HG03095 (cell line): ENCODE measurements around the gene DIPK1C.
"Not testable (repeated sequence)": the region's sequence is repeated elsewhere in the genome, so short reads cannot be mapped to it uniquely, and the experiment has no call there.

ENCODE experiments used
- ATAC-seq: cut with Tn5 transposase; IDR thresholded peaks from one replicate; pipeline ENCODE4 v1.9.1; 2021; ENCODE audit warnings: moderate library complexity; ENCODE audit not compliant: unreplicated experiment

Gene DIPK1C

DNA sequence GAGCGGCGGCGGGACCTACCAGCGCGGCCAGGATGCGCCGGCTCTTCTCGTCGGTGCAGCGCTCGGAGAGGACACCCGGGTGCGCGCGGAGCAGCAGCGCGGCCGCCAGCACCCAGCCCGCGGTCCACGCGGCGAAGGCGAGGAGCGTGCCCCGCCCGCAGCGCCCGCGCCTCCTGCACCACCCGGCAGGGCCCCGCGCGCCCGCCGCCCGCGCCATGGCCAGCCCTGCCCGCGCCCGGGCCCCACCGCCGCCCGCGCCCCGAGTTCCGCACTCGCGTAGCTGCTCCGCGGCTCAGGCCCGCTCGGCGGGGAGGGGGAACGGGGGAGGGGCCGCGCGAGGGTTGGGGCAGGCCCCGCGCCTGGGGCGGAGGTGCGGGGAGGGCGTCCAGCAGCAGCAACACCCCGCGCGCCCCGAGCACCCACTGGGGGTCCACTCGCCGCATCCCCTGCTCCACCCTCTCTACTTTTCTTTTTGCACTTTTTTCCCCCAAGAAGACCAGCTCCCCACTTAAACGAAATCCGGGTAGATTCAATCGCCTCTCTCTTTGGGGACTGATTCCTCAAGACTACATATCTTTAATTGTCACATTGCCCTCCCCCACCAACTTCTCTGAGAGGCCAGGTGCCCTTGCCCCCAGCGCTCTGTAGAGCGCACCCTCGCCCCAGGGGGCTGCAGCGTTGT, at the start of gene DIPK1C:
TSS of gene DIPK1C (minus strand) at position 266 of the 682 bp plus-strand sequence. CDS start at position 217, 49 bp downstream.
- ATAC-seq, result no peak

DNA sequence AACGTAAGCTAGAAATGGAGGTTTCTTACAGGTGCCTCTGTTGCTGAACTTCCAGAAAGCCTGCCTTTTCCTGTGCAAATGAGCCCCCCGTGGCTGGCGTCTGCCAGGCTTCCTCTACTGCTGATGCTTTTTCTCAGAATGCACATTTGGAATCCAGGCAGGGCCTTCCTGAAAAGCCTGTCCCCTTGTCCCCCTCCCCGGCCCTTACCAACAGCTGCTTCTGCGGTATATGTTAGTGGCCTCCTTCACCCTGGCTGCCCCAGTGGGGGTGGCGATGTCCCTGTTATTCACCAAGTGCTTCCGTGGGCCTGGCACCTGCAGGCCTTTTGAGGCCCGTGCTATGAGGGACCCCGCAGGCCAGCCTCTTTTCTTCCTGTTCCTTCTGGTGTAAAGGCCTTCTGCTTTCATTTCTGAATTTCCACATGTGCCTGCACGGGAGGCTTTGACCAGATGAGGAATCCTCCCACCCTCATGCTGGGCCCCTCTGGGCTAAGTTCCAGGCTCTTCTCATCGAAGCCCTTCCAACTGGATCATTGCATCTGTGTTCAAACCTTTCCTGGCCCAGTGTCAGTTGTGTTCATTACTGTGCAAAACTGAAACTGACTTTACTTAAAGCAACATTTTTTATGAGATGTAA, 49.5 kb upstream of the DIPK1C start:
- ATAC-seq, result no peak

DNA sequence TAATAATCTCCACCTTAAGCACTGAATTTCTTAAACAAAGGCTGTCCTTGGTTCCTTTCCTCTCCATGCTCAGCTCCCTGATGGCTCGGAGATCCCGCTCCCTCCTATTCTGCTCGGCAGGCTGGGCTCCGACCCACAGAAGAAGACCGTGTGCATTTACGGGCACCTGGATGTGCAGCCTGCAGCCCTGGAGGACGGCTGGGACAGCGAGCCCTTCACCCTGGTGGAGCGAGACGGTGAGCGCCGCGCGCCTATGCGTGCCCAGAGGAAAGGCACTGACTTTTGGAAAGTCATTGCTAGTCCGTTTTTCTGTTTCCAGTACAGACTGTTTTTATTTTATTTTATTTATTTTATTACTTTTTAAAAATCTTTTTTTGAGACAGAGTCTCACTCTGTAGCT, 48.7 kb upstream of the DIPK1C start:
- ATAC-seq, result no peak

DNA sequence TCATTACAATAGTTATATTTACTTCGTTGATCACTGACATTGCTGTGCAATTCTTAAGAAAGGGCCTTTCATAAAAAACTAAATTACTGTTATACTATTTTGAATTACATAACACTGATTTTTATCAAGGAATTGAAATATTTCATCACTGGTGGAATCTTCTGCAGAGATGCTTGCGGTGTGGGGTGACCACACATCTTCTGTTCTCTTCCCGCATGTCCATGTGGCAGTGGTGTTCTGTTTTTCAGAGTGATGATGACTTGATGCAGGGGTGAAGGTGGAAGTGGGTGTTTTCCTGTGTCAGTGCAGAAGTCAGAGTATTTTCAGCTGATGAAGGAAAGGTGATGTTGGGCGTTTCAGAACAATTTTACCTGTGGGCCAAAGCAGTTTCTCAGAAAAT, 46.0 kb upstream of the DIPK1C start:
- ATAC-seq, result no peak

DNA sequence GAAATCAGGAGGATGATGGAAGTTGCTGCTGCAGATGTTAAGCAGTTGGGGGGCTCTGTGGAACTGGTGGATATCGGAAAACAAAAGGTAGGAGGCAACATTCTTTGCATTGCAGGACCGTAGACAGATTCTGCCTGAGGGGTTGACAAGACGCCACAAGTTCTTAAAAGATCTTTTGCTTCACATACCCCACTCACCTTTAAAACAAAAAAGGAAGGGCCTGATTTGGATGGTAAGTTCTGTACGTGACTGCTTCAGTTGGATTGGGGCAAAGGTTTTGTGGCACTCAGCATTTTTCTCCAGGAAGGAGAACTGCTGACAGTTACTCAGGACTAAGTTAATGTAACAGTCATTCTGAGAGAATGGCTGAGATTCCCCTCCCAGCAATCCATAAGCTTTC, 44.3 kb upstream of the DIPK1C start:
- no peak for ATAC-seq

DNA sequence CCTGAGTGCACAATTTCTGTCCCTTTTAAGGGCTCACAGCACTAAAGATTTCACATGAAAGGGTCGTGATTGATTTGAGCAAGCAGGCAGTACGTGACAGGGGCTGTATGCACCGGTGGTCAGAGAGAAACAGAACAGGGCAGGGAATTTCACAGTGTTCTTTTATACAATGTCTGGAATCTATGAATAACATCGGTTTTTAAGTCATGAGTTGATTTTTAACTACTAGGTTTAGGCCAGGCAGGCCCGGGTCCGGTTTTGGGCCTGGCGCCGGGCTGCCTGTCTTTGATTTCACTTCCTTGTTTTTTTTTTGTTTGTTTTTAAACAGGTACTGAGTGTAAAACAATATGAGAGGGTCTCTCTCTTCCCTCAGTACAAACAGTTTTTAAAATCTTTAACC, 43.7 kb upstream of the DIPK1C start:
- not testable (repeated sequence) for ATAC-seq

DNA sequence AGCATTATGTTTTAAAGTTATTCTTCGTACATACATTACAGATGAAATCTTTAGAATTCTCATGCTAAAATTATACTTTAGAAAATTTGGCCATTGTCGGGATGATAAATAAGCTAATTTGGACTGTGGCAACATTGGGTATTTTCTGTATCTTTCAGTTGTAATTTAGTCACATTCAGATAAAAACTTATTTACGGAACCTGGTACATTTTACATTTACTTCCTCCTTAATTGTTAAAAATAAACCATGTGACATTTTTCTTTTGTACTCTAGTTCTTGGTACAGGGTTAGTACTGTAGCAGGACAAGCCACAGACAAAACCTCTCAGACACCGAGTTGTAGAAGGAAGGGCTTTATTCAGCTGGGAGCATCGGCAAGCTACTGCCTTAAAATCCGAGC, 43.3 kb upstream of the DIPK1C start:
- no peak for ATAC-seq

DNA sequence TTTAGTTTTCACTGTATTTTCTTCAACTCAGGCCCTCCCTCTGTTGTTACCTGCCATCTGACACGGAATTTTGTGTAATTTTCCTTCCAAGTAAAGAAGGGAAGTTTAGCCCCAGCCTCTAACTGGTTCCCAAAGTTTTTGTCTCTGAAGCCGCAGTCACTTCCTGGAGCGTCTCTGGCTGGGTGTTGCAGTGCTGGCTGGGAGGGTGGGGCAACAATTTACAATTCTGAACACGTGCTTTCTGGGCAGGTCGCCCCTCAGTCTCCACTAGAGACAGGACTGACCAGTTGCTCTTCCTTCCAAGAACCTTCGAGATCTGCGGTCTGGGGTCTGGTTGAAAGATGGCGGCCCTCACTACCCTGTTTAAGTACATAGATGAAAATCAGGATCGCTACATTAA, 42.5 kb upstream of the DIPK1C start:
- peak; percentile 35 for ATAC-seq

DNA sequence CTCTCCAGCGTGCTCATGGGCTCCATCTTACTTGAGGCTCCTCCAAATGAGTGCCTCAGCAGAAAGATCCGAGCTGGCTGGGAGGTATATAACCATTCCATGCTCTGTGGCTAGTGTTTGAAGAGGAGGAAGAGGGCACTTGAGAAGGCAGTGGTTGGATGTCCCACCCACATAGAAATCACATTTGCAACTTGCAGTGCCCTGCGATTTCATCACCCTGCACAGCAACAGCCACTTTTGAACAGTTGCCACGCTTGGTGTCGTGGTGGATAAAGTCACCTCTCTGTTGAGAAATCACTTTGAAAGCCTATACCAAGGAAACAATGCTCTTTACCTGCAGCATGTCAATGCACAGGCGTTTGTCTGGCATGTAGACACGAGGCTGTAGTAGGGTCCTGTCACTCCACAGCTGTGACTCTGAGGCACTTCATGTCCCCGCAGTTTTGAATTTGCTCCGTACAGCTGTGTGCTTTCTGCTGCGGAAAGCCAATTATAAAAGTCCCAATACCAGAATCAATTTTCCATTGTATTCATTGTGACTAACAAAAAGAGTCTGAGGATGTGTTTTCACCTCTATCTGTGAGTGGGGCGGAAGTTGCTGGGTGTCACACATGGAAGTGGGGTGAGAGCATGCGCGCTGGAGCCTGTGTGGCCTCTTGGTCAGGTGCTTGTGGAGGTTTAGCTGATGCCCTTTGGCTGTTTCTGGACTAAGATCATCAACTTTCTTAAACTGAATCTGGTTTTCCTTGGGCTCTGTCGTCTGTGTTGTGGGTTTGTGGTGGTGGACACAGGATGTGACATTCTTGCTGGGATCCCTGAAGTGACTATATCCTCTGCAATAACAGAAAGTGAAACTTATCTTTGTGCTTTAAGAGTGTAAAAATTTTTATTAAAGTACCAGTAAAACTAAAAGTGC, 41.9 kb upstream of the DIPK1C start:
- peak; percentile 37 for ATAC-seq

DNA sequence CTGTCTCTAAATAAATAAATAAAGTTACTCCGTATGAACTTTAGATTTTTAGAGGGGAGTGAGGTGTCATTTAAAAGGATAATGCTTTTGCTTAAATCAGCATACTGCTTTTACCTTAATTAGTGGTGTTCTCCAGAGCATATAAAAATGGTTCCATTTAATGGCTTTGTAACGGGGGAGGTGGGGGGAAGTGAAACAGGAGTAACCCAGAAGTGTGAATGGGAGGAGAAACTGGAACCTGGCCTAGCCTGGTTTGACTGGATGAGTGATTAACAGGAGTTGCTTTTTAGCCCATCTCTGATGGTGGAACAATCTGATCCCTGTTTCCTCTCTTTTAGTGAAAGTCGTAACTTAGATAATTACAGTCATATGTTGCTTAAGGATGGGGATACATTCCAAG, 40.7 kb upstream of the DIPK1C start:
- ATAC-seq, result no peak

DNA sequence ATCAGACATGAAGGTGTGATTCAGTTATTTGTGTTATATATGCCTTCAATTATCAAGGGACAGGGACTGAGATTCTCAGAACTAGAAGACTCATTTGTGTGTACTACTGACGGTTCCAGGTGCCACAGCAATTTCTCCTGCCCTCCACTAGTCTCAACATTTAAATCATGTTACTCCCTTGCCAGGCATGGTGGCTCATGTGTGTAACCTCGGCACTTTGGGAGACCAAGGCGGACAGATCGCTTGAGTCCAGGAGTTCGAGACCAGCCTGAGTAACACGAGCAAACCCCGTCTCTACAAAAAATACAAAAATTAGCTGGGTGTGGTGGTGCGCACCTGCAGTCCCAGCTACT, 40.2 kb upstream of the DIPK1C start:
- no peak for ATAC-seq

DNA sequence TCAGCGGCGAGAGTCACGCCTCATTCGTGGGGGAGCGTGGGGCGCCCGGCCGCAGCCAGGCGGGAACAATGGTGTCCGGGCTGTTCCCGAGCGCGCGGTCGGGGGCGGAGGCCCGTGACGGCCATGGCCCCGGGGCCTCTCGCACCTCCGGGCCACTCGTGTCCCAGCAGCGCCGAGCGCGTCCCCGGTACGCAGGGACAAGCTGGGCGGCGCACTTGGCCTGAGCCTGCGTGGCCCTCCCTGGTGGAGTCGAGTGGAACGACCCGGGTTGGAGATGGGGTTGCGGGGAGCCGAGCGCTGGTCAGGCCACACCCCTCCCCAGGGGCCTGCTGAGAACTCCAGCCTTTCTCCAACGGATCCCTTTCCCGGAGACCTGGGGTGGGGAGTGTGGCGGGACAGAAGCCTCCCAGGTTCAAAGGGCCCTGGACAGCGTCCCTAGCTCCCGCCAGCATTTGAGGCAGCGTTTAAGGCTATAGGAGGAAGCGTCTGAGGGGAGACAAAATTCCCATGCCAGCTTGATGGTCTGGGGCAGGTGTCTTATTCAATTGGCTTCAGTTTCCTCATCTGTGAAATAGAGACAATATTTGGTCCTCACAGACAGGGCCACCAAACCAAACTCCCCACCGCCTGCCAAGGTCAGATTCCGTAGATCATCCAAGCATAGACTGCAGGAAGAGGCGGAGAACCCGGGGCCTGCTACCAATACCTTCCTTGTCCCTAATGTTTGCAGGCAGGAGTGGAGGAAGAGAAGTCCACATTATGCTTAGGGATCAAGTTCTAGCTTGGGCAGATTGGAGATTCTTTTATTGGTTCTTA, 39.6 kb upstream of the DIPK1C start:
- ATAC-seq, result peak; percentile 26

DNA sequence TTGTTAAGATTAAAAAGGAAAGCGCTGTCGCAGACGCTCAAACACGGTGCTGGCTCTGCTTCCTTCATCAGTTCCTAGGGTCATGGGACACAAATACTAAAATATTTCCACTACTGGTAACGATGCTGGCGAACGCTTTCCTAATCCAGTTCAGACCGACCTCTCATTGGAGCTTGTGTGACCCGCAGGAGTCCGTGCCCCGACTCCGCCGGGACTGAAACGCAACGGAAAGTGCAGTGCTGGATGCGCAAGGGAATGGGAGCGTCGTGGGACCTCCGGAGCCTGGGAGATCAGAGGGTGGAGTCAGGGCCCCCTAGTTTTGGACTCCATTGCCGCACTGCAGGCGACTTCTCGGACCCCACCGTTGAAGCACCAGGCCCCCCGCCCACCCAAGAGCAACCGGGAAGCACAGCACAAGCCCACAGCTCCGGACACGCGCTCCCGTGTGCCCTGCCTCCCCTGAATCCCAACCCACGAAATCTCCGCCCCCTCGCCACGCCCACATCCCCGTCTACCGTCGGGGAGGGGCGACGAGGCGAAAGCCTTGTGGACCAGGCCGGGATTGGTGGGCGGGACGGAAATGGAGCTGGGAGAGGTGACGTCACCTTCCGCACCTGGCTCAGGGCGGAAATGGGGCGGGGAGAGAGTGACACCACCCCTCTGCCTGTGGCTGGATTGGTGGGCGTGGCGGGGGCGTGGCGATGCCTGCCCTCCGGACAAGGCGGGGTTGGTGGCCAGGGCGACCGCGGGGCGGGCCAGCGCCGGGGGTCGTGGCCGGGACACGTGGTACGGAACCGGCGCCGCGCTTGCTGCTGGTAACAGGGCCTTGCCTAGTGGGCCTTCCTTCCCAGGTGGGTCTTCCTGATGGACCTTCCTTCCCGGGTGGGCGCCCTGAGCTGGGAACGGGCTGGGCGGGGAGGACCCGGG, 38.7 kb upstream of the DIPK1C start, which contains the start of gene CNDP2:
TSS of gene CNDP2 (plus strand) at position 783 of the 927 bp plus-strand sequence. CDS start 3,611 bp downstream, outside the sequence.
- ATAC-seq, result peak; percentile 66

DNA sequence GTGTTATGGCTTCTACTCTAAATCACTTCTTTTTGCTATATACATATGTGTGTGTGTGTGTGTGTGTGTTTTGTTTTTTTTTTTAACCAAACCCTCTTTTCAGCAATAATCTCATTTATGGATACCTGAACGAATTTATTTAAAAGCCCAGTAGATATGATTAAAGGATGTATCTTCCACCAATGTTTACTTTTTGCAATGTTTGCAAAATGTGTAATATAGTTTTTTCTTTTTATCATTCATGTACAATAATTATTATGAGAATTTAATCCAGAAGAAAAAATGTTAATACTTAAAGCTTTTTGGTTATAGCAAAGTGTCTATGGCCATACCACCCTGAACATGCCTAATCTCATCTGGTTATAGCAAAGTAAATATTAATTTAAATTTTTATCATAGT, 37.4 kb upstream of the DIPK1C start:
- ATAC-seq, result no peak

DNA sequence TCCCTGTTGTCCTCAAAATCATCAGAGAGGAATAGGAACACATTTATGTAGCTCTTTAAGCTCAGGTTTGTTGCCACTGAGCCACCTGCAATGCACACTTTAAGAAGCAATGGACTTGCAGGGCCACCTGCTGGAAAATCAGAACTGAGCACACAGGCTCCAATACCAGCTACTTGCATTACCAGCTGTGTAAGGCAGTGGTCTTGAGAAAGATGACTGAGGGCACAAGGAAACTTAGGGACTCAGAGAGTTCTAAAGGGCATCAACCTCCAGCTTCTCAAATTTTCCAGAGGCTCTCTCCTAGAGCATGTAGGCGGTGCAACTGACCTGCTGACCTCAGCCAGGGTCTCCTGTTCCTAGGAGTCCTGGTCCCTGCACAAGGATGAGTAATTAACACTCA, 36.6 kb upstream of the DIPK1C start:
- ATAC-seq, result no peak

DNA sequence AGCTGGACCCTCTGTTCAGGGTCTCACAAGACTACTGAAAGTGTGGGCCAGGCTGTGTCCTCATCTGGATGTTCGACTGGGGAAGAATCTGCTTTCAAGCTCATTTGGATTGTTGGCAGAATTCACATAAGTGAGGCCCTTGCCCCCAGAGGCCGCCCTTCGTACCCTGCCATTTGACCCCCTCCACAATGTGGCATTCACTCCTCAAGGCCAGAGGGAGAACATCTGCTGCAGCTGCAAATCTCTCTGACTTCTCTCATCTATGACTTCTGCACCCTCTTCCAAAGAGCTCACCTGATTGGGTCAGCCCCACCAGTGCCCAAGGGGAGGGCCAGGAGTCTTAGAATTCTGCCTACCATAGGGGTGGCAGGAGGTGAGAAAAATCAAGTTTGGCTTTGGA, 35.2 kb upstream of the DIPK1C start:
- ATAC-seq, result no peak

DNA sequence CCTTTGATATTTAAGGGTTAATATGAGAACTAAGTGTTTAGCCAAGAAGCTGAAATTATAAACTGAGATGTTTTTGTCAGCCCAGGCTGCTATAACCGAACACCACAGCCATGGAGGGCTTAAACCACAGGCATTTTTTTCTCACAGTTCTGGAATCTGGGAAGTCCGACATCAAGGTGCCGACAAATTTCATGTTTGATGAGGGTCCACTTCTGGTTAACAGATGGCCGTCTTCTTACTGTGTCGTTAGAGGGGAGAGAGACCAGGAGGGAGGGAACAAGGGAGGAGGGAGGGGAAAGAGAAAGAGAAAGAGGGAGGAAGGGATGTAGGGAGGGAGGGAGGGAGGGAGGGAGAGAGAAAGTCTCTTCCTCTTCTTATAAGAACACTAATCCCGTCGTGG, 32.6 kb upstream of the DIPK1C start:
- ATAC-seq, result no peak

DNA sequence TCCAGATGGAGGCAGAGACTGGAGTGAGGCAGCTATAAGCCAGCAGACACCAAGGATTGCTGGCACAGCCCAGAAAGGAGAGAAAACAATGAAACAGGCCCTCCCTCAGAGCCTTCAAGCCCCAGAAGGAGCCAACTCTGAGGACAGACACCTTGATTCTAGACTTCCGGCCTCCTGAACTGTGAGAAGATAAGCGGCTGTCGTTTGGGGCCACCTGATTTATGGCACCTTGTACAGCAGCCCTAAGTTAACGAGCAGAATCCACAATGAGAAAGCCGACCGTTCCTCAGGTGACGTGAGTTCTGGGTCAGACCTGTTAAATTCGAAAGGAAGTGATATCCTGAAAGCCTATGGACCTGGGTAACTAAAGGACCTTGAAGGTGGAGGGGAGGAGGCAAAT, 31.8 kb upstream of the DIPK1C start:
- no peak for ATAC-seq

DNA sequence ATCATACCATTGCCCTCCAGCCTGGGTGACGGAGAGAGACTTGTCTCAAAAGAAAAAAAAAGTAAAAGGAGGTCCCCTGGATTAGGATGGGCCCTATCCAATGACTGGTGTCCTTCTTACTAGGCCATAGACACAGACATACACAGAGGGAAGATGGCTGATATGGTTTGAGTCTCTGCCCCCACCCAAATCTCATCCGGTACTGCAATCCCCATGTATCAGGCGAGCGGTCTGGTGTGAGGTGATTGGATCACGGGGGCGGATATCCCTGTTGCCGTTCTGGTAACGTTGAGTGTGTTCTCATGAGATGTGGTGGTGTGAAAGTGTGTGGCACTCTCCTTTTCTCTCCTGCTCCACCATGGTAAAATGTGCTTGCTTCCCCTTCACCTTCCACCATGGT, 31.2 kb upstream of the DIPK1C start:
- ATAC-seq, result no peak
